ELF-1 (cell line): Measurements from ENCODE around the gene THBD.
"Not testable (repeated sequence)": the region's sequence is repeated elsewhere in the genome, so short reads cannot be mapped to it uniquely, and the experiment has no call there.

Source experiments
- DNase-seq: peaks from one replicate; pipeline ENCODE4 v3.0.0-alpha.2; 2016; ENCODE audit warnings: low read depth, low spot score

Gene THBD

DNA sequence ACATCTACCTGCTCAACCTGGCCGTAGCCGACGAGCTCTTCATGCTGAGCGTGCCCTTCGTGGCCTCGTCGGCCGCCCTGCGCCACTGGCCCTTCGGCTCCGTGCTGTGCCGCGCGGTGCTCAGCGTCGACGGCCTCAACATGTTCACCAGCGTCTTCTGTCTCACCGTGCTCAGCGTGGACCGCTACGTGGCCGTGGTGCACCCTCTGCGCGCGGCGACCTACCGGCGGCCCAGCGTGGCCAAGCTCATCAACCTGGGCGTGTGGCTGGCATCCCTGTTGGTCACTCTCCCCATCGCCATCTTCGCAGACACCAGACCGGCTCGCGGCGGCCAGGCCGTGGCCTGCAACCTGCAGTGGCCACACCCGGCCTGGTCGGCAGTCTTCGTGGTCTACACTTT lies 13.7 kb downstream of the THBD start:
- no peak for DNase-seq

GRCh38 chr20:23034721-23035671 lies 14.5 kb downstream of the THBD start, which contains the start of gene SSTR4:
SSTR4 (plus strand) TSS chr20:23035312; CDS start chr20:23035484, 172 bp downstream.
- DNase-seq = no peak

- no peak for DNase-seq
Measured at GRCh38 chr20:23033918-23034317, 15.6 kb downstream of the THBD start.

GRCh38 chr20:23032750-23033078 lies 16.8 kb downstream of the THBD start:
- DNase-seq = no peak

DNA sequence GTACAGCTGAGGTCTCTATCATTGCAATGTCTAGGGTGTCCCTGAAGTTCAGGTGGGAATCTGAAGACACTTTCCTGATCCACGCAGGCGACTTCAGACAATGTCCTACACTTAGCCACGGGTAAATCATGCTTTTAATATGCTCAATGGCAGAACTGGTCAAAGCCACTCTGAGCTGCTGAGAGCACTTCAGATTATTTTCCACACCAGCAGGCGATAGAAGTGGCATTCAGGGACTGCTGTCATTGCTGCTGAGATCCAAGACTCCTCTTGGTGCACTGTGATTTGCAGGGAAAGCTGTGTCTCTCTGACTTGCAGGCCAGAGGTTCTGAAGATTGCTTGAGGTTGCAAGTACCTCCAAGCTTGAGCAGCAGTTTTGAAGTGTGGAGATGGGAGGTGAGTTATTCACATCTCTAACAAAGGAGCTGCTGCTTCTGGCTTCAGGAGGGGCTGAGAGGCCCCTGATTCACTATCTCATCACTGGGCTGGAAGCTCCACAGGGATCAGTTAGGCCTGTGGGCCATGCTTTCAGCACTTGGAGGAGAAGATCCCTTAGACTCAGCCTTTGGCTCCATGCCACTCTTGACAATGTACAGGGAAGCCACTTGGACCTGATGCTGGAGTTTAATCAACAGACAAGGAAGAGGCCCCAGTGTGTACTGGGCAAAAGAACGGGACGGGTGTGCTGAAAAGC lies 17.3 kb downstream of the THBD start:
- DNase-seq = no peak

DNA sequence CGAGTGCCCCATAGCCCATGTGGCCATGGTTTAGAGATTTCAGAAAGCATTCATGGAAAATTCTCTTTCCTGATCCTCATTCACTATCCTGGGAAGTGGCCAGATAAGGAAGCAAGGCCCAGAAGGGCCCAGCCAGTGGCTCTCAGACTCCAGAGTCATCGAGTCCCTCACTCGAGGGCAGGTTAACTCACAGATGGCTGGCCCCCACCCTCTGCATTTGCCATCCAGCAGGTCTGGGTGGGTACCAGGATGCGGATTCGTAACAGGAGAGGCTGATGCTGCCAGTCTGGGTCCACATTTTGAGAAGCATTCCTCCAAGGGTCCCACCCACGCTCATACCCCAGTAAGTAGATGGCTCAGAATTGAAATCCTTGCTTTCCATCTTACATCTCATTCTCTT lies 18.1 kb downstream of the THBD start:
- DNase-seq = no peak

DNA sequence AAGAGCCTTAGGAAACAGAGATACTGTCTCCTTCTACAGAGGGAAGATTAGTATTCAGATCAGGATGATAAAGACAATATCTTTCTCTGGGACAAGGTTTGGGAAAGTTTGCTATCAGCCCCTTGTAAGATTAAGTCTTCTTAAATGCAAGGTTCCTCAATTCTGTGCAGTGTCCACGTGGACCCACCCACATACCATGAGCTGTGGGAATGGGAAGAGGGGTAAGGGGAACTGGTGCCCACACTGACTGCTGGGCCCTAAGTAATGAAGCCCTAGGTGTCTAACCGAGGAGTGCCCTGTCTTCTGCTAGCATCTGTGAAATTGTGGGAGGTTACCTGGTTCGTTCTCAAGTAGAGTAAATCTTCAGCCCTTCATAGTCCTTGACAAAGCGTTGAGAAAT lies 20.1 kb downstream of the THBD start:
- no peak for DNase-seq

GRCh38 chr20:23028392-23028791 lies 21.1 kb downstream of the THBD start:
- no peak for DNase-seq

GRCh38 chr20:23027721-23028120 lies 21.8 kb downstream of the THBD start:
- no peak for DNase-seq

DNA sequence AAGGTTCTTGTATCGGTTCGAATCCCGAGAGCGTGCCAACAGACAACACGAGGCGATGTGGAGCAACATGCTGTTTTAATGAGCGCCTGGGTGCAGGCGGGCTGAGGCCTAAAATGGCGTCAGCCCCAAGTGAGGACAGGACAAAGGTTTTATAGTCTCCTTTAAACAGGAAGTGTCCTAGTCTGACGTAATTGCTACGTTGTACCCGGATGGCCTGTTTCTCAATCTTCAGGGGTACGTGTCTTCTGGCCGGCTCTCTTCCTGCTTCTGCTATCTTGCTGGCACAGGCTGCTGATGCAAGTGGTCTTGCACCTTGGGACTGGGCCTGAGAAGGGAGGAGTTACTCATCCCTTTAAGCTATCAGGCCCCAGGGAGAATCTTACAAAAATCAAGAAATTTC lies 24.0 kb downstream of the THBD start:
- DNase-seq = not testable (repeated sequence)

- peak; percentile 24 for DNase-seq
Measured at GRCh38 chr20:23024701-23025100, 24.8 kb downstream of the THBD start.

DNA sequence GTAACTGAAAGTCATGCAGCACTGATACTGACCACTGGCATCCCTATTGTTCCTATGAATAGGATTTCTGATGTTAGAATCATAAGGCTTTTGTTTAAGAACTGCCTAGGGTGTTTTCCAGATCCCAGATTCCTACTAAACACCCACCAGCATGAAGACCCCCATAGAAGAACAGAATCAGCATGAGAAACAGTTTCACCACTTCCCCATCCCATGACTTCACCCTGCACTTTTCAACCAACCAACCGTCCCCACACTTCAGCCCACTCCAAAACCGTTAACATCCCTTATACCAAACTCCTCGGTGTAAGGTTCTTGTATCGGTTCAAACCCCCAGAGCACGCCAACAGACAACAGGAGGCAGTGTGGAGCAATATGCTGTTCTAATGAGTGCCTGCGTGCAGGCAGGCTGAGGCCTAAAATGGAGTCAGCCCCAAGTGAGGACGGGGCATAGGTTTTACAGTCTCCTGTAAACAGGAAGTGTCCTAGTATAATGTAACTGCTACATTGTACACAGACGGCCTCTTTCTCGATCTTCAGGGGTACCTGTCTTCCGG lies 25.8 kb downstream of the THBD start:
- DNase-seq = no peak

DNA sequence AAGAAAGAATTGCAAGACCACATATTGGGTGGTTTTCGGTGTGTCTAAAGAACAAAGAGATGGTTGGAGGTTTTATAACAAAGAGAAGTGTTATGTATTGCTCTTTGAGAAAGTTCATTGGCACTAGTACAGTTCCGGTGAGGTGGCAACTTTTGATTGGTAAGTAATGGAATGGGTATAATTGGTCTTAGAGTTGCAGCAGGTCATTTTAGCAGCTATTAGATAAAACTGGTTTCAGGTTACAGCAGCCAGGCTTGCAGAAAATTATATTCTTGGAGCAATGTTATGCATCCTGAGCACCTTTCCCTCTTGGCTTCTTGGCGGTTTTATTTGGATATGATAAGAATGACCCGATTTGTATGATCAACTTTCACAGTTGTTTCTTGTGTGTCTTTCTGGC lies 26.6 kb downstream of the THBD start:
- no peak for DNase-seq

DNA sequence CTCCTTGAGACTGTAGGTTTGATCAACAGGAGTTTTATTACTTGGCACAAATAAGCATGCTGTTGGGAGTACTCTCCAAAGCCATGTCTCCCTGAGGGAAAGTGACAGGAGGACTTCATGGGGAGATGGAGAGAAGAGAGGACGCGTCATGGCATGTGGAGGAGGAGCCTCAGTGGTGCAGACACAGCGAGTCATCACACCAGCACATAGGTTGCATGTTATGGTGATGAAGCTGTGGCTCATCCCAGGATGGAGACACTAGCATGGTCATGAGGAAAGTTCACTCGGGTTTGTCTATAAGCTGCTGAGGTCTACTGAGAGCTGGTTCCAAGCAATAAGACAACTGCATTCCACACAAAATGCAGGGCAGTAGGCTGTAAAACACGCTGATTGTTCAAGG lies 27.5 kb downstream of the THBD start:
- no peak for DNase-seq

DNA sequence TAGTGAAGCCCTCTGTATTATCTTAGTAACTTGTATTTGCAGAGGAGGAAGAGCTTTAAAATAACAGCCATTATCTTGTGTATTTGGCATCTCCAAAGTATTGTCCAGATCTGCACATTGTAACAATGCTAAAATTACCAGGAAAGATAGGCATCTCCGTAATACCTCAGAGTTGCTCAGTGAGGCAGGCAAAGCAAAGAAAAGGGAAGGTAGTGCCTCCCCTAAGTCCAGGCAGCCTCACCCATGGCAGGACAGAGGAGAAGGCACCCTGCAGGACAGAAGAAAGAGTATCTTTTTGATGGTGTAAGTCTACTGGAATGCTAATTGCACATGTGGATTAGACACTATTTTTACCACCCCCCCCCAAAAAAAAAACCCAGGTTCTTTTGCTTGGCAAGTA lies 27.9 kb downstream of the THBD start:
- DNase-seq = no peak

DNA sequence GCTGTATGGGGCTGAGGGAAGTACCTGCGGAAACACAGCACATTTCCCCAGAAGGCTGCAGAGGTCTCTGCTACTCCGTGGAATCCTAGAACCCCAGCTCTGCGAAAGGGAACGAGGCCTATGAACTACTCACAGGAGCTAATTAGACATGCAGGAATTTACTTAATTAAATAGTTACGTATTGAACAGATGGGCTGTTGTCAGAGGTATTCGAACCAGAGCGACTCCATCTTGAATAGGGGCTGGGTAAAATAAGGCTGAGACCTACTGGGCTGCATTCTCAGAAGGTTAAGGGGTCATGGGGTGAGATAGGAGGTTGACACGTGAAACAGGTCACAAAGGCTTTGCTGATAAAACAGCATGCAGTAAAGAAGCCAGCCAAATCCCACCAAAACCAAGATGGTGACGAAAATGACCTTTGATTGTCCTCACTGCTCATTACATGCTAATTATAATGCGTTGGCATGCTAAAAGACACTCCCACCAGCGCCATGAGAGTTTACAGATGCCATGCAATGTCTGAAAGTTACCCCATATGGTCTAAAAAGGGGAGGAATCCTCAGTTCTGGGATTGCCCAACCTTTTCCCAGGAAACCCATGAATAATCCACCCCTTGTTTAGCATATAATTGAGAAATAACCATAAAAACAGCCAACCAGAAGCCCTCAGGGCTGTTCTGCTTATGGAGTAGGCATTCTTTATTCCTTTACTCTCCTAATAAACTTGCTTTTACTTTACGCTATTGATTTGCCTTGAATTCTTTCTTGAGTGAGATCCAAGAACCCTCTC lies 29.0 kb downstream of the THBD start:
- DNase-seq = no peak

- DNase-seq = no peak
Measured at GRCh38 chr20:23019403-23019802, 30.1 kb downstream of the THBD start.

DNA sequence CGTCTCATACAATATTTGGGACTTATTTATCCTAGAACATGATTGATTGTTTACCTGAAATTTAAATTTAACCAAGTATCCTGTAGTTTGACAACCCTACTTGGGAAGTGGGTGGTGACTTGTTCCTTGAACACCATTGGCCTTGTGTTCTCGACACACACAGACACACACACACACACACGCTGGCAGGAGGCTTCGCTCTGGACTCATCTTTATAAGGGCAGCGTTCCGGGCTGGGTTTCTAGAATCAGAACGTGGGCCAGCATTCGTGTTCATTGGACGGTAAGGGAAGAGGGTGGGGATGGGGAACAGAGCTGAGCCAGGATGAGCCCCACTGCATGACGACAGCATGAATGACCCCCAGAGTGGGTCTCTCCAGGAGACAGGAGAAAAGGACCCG lies 30.5 kb downstream of the THBD start:
- no peak for DNase-seq

DNA sequence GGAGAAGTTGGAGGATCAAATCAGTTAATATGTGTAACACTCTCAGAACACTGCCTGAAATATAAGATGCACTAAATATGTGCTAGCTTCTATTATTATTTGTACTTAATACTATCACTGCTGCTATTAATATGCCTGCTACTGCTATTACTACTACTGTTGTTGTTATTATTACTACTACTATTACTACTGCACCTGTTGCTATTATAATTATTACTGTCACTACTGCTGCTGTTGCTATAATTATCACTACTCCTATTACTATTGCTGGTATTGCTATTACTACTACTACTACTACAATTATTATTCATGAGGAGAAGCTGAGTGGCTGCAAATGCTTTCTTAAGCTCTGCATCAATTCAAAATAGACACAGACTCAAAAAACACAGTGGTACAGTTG lies 31.0 kb downstream of the THBD start:
- no peak for DNase-seq

- no peak for DNase-seq
Measured at GRCh38 chr20:23017516-23017915, 32.0 kb downstream of the THBD start.

DNA sequence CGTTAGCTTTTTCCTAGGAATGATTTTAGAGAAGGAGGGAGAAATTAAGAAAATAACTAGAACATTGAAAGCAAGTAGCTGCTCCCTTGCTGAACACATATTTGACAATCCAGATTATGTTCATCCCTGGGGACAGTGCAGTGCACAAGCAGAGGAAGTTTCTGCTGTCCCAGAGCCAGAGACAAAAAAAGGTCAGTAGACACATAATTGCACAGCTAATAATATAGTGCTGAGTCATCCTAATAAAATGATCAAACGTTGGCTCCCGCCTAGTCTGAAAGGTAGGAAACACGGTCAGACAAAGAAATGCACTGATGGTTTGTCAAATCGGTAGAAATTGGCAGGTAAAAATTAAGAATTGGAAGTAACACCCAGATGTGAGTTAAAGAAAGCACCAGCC lies 36.0 kb downstream of the THBD start:
- no peak for DNase-seq
